ENCODE results near the gene MPC1L.
"Not testable (repeated sequence)": the region's sequence is repeated elsewhere in the genome, so short reads cannot be mapped to it uniquely, and the experiment has no call there.

Gene MPC1L

GRCh38 chrX:40623139-40623536 is at the start of gene MPC1L:
Gene MPC1L, plus strand, starts transcription at chrX:40623428. Its CDS starts 138 bp downstream, at chrX:40623566.
- CTCF ChIA-PET: no interaction called here
- Mint-ChIP-seq H3K9me3 (no peaks in the 10 kb centered on the region), H3K4me3 (no peak within 1 kb of the TSS), H3K27ac (no peak within 1 kb of the TSS), H3K27me3 (no peaks in the 10 kb centered on the region), H3K4me1 (no peaks in the 10 kb centered on the region), H3K36me3 (peaks cover 13% of the 10 kb centered on the region)
- no peak for DNase-seq

- no peaks in the 10 kb centered on the region for H3K27me3 Mint-ChIP-seq
Measured at GRCh38 chrX:40573763-40574162, 49.5 kb upstream of the MPC1L start.

GRCh38 chrX:40575411-40575810 is 47.8 kb upstream of the MPC1L start:
- CTCF ChIA-PET, H3K27ac Mint-ChIP-seq, H3K36me3 Mint-ChIP-seq, H3K9me3 Mint-ChIP-seq, H3K4me3 Mint-ChIP-seq, H3K27me3 Mint-ChIP-seq, DNase-seq: not testable (repeated sequence)
- H3K4me1 Mint-ChIP-seq: peaks cover 19% of the 10 kb centered on the region

More at GRCh38 chrX:40573763-40574162, 49.5 kb upstream of the MPC1L start:
- Mint-ChIP-seq H3K36me3 (no peaks in the 10 kb centered on the region), H3K4me3 (no peak overlapping the region), H3K4me1 (peaks cover 17% of the 10 kb centered on the region), H3K9me3 (no peaks in the 10 kb centered on the region), H3K27ac (no peak overlapping the region)
- peak; percentile 38 for DNase-seq
- CTCF ChIA-PET: interaction anchor here (0.7 to 1.3 kb wide), 2 partner anchors 21 to 30 kb away, joined by 3 to 5 read pairs; no protein-coding TSS in a partner anchor

- H3K4me1 Mint-ChIP-seq: peaks cover 10% of the 10 kb centered on the region
- no peak for DNase-seq
- no peaks in the 10 kb centered on the region for H3K27me3 Mint-ChIP-seq
- H3K36me3 Mint-ChIP-seq: no peaks in the 10 kb centered on the region
- no peaks in the 10 kb centered on the region for H3K9me3 Mint-ChIP-seq
- H3K4me3 Mint-ChIP-seq: no peak overlapping the region
- CTCF ChIA-PET: no interaction called here
- no peak overlapping the region for H3K27ac Mint-ChIP-seq
Measured at GRCh38 chrX:40576291-40576690, 46.9 kb upstream of the MPC1L start.

- H3K27ac Mint-ChIP-seq: no peak overlapping the region
- peaks cover 21% of the 10 kb centered on the region for H3K4me1 Mint-ChIP-seq
- no peak for DNase-seq
- H3K4me3 Mint-ChIP-seq: no peak overlapping the region
- no peaks in the 10 kb centered on the region for H3K9me3 Mint-ChIP-seq
- H3K27me3 Mint-ChIP-seq: no peaks in the 10 kb centered on the region
- H3K36me3 Mint-ChIP-seq: peaks cover 2% of the 10 kb centered on the region
- CTCF ChIA-PET: no interaction called here
Measured at GRCh38 chrX:40578039-40578695, 45.1 kb upstream of the MPC1L start.

GRCh38 chrX:40579141-40579540 is 44.1 kb upstream of the MPC1L start:
- no peaks in the 10 kb centered on the region for H3K27me3 Mint-ChIP-seq
- peaks cover 2% of the 10 kb centered on the region for H3K36me3 Mint-ChIP-seq
- CTCF ChIA-PET: no interaction called here
- H3K9me3 Mint-ChIP-seq: no peaks in the 10 kb centered on the region
- H3K4me1 Mint-ChIP-seq: peaks cover 27% of the 10 kb centered on the region
- no peak for DNase-seq
- no peak overlapping the region for H3K4me3 Mint-ChIP-seq
- no peak overlapping the region for H3K27ac Mint-ChIP-seq

DNA sequence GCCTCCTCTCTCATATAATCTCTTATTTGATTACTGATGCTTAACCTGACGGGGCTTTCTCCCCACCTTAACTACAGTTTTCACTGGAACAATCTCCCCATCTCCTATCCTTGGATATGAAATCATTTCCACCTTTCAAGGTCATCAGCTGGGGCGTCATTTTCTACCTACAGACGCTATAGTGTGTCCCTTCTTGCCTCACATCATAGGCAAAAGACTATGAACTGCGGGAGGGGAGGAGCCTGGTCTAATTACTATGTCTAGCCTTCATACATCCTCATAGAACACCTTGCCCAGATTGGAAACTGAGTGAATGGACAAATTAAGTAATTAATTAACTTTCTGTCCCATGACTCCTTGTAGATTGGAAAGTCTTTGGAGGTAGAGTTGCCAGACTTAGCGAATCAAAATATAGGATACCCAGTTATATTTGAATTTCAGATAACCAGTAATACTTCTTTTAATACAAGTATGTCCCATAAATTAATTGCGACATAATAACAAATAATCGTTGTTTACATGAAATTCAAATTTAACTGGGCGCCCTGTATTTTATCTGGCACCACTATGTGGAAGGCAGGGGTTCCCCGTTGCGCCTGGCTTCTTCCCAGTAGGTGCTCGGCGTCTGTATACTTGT is 43.2 kb upstream of the MPC1L start:
- peaks cover 2% of the 10 kb centered on the region for H3K36me3 Mint-ChIP-seq
- H3K9me3 Mint-ChIP-seq: no peaks in the 10 kb centered on the region
- peaks cover 27% of the 10 kb centered on the region for H3K4me1 Mint-ChIP-seq
- CTCF ChIA-PET: interaction anchor here (0.8 kb wide), 1 partner anchor 36 kb away, joined by 4 read pairs; no protein-coding TSS in a partner anchor
- peak overlapping the region; percentile 87 for H3K4me3 Mint-ChIP-seq
- no peaks in the 10 kb centered on the region for H3K27me3 Mint-ChIP-seq
- H3K27ac Mint-ChIP-seq: peak overlapping the region; percentile 90
- DNase-seq: no peak

DNA sequence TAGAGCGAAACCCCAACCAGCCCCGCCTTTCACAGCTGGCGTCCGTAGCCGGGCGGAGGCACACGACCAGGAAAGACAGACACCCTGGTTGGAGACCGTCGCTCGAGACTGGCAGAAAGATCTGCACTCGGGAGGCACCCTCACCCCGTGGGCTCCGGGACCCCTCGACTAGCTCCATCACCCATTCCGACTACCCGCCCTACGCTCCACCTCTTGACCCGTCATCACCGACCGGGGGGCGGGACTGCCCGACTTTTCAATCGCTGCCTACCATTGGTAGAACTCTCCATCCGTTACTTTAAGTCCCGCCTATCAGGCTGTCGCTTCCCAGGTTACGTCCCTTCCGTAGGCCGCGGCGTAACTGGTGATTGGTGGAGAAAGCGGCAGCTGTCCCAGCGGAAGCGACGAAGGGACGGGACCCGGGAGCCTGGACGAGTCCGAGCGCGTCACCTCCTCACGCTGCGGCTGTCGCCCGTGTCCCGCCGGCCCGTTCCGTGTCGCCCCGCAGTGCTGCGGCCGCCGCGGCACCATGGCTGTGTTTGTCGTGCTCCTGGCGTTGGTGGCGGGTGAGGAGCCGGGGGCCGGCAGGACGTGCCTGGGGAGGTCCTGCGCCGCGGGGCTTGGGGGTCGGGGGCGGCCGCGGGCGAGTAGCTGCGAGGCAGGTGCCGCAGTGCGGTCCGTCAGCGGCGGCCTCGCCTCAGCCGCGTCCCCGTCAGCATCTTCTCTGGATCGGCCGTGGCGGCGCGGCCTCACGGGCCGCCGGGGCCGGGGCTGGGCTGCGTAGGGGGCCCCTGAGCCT is 42.5 kb upstream of the MPC1L start, which contains the start of gene ATP6AP2:
ATP6AP2 (plus strand) TSS at position 434 of the 799 bp plus-strand sequence; CDS start at position 530, 96 bp downstream.
- Mint-ChIP-seq H3K27ac (peak within 1 kb of the TSS; percentile 90), H3K4me1 (peaks cover 27% of the 10 kb centered on the region), H3K27me3 (no peaks in the 10 kb centered on the region), H3K36me3 (peaks cover 2% of the 10 kb centered on the region), H3K9me3 (no peaks in the 10 kb centered on the region), H3K4me3 (peak within 1 kb of the TSS; percentile 87)
- CTCF ChIA-PET: interaction anchor here (0.8 to 0.9 kb wide), 3 partner anchors 8 to 37 kb away, joined by 3 to 4 read pairs (median 3); no protein-coding TSS in a partner anchor
- peak; percentile 93 for DNase-seq

GRCh38 chrX:40581336-40581920 is 41.8 kb upstream of the MPC1L start:
- peaks cover 30% of the 10 kb centered on the region for H3K4me1 Mint-ChIP-seq
- no peaks in the 10 kb centered on the region for H3K9me3 Mint-ChIP-seq
- peaks cover 2% of the 10 kb centered on the region for H3K36me3 Mint-ChIP-seq
- CTCF ChIA-PET: interaction anchor here (0.8 to 0.9 kb wide), 2 partner anchors 7 to 37 kb away, joined by 3 read pairs; no protein-coding TSS in a partner anchor
- peak; percentile 34 for DNase-seq
- H3K4me3 Mint-ChIP-seq: peak overlapping the region; percentile 87
- H3K27me3 Mint-ChIP-seq: no peaks in the 10 kb centered on the region
- H3K27ac Mint-ChIP-seq: peak overlapping the region; percentile 87

DNA sequence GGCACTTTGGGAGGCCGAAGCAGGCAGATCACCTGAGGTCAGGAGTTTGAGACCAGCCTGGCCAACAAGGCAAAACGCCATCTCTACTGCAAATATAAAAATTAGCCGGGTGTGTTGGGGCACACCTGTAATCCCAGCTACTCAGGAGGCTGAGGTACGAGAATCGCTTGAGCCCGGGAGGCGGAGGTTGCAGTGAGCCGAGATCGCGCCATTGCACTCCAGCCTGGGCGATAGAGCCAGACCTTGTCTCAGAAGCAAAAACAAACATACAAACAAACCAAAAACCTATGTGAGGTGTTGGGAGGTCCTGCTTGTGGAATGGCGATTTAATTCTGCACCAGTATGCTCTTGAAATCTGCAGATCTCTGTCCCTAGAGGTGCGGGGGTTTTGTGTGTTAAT is 41.0 kb upstream of the MPC1L start:
- CTCF ChIA-PET, H3K27me3 Mint-ChIP-seq, H3K27ac Mint-ChIP-seq, DNase-seq, H3K9me3 Mint-ChIP-seq, H3K36me3 Mint-ChIP-seq: not testable (repeated sequence)
- peaks cover 31% of the 10 kb centered on the region for H3K4me1 Mint-ChIP-seq
- H3K4me3 Mint-ChIP-seq: peak overlapping the region; percentile 87

DNA sequence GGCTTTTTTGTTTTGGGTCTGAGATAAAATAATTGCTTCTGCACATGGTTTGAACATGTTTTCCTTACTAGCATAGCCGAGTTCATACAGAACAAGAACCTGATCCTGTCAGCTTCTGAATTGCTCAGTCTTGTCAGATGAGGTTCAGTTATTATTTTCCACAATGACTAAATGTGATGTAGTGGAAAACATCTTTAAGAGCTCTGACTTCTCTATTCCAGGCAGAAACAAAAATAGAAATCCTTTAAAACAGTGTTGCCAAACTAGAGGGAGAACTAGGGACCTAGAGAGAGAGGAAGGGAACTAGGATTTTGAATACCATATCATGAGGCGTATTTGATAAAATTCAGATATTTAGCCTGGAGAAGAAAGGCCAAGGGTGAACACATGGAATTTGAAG is 40.4 kb upstream of the MPC1L start:
- no peaks in the 10 kb centered on the region for H3K27me3 Mint-ChIP-seq
- CTCF ChIA-PET: no interaction called here
- DNase-seq: no peak
- peaks cover 2% of the 10 kb centered on the region for H3K36me3 Mint-ChIP-seq
- no peak overlapping the region for H3K4me3 Mint-ChIP-seq
- H3K4me1 Mint-ChIP-seq: peaks cover 36% of the 10 kb centered on the region
- H3K27ac Mint-ChIP-seq: no peak overlapping the region
- no peaks in the 10 kb centered on the region for H3K9me3 Mint-ChIP-seq

DNA sequence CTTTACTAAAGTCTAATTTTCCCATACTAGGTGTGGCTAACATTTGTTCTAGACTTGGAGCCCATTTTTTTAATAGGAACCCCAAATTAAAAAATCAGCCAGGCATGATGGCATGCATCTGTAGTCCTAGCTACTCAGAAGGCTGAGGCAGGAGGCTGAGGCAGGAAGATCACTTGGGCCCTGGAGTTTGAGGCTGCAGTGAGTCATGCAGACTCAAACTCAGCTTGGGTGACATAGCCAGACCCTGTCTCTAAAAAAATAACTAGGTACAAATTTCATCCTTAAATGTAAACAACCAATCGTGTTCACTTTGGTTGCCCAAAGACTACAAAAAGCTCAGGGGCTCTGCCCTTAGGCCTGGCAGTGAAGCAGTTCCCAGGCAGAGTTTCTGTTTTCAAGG is 35.6 kb upstream of the MPC1L start:
- H3K4me3 Mint-ChIP-seq, H3K27ac Mint-ChIP-seq, CTCF ChIA-PET, H3K27me3 Mint-ChIP-seq, DNase-seq, H3K9me3 Mint-ChIP-seq: not testable (repeated sequence)
- H3K36me3 Mint-ChIP-seq: peaks cover 15% of the 10 kb centered on the region
- peaks cover 47% of the 10 kb centered on the region for H3K4me1 Mint-ChIP-seq

DNA sequence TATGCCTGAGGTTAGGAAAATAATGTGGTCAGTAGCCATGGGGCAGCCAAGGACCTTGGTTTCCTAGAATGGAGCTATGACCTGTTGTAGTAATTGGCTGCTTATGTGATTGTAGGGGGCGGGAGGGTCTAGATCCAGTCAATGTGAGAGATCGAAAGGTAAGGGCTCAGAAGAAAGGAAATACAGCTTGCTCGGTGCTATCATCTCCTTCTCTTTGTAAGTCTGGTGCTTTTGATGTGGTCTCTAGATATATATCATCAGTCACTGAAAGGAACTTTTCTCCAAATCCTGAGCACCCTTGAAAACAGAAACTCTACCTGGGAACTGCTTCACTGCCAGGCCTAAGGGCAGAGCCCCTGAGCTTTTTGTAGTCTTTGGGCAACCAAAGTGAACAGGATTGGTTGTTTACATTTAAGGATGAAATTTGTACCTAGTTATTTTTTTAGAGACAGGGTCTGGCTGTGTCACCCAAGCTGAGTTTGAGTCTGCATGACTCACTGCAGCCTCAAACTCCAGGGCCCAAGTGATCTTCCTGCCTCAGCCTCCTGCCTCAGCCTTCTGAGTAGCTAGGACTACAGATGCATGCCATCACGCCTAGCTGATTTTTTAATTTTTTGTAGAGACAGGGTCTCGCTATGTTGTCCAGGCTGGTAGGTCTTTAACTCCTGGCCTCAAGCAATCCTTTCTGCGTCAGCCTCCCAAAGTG is 33.5 kb upstream of the MPC1L start:
- not testable (repeated sequence) for H3K4me3 Mint-ChIP-seq

More for the DNA sequence above, 33.5 kb upstream of the MPC1L start:
- peak overlapping the region; percentile 25 for H3K27ac Mint-ChIP-seq
- not testable (repeated sequence) for H3K9me3 Mint-ChIP-seq, H3K27me3 Mint-ChIP-seq
- CTCF ChIA-PET: interaction anchor here (0.7 to 0.9 kb wide), 2 partner anchors 46 to 47 kb away, joined by 3 to 4 read pairs; no protein-coding TSS in a partner anchor
- peak; percentile 38 for DNase-seq
- H3K4me1 Mint-ChIP-seq: peaks cover 36% of the 10 kb centered on the region
- H3K36me3 Mint-ChIP-seq: peaks cover 21% of the 10 kb centered on the region
